Activated CD4-positive, alpha-beta T cell treated with anti-CD3 and anti-CD28 coated beads, Interleukin-2, amount 10 ng/mL, durations not matched to agents 7 days and 5 days (primary cell): ENCODE data around the gene YJEFN3. TPM values are rescaled to one million over a fixed set of nuclear protein-coding genes. Genes with fewer than 3 reads are reported as not detected.
A peak's percentile ranks its signal among the peaks of the same experiment; 100 is the strongest.

ENCODE experiments used
- CTCF ChIA-PET: fragments of 350-600 bp; sonication (Branson Sonifier 250); formaldehyde crosslinking; loops from one replicate; lab custom pipeline; 2021; ENCODE audit warnings: antibody characterized with exemption; lab: Charles Lee
- POLR2A ChIA-PET: fragments of 350-600 bp; sonication (Branson Sonifier 250); formaldehyde crosslinking; loops from one replicate; lab custom pipeline; 2021; ENCODE audit warnings: antibody characterized with exemption; lab: Charles Lee
- DNase-seq: peaks from one replicate; pipeline ENCODE4 v3.0.0-alpha.2; 2020
- H3K27ac Mint-ChIP-seq: one replicate; pipeline ENCODE4 v1.8.0; 2021; ENCODE audit warnings: mild to moderate bottlenecking, moderate library complexity, mixed read lengths
- H3K27me3 Mint-ChIP-seq: one replicate; pipeline ENCODE4 v1.8.0; 2021; ENCODE audit warnings: mixed read lengths
- H3K36me3 Mint-ChIP-seq: one replicate; pipeline ENCODE4 v1.8.0; 2021; ENCODE audit warnings: low read depth, mixed read lengths
- H3K4me1 Mint-ChIP-seq: one replicate; pipeline ENCODE4 v1.8.0; 2021; ENCODE audit warnings: mixed read lengths
- H3K4me3 Mint-ChIP-seq: one replicate; pipeline ENCODE4 v1.8.0; 2021; ENCODE audit warnings: mild to moderate bottlenecking, moderate library complexity, mixed read lengths
- H3K9me3 Mint-ChIP-seq: one replicate; pipeline ENCODE4 v1.8.0; 2021; ENCODE audit warnings: mixed read lengths
- total RNA-seq, 2 experiments: library from RNA; stranded (reverse); gene quantifications; one replicate each; pipeline ENCODE4 v1.2.3, GENCODE V29; 2021

Gene YJEFN3
- total RNA-seq, 2 experiments from 2014 or later = 12.8 to 13.2 TPM

- H3K27me3 Mint-ChIP-seq = no peaks in the 10 kb centered on the region
- no peaks in the 10 kb centered on the region for H3K4me1 Mint-ChIP-seq
Observed at GRCh38 chr19:19502281-19502680, 26.4 kb upstream of the YJEFN3 start.

GRCh38 chr19:19502808-19503602, 25.7 kb upstream of the YJEFN3 start:
- Mint-ChIP-seq H3K9me3 (no peaks in the 10 kb centered on the region), H3K4me3 (no peak overlapping the region), H3K36me3 (peaks cover 41% of the 10 kb centered on the region), H3K27ac (no peak overlapping the region), H3K27me3 (no peaks in the 10 kb centered on the region), H3K4me1 (no peaks in the 10 kb centered on the region)
- CTCF ChIA-PET = interaction anchor here (0.7 kb wide), 1 partner anchor 82 kb away, joined by 3 read pairs; no protein-coding TSS in a partner anchor
- DNase-seq = no peak
- POLR2A ChIA-PET = no interaction called here

More at GRCh38 chr19:19502281-19502680, 26.4 kb upstream of the YJEFN3 start:
- Mint-ChIP-seq H3K9me3 (no peaks in the 10 kb centered on the region), H3K4me3 (no peak overlapping the region), H3K36me3 (peaks cover 44% of the 10 kb centered on the region), H3K27ac (no peak overlapping the region)
- ChIA-PET POLR2A (no interaction called here), CTCF (no interaction called here)
- no peak for DNase-seq

GRCh38 chr19:19504754-19505668, 23.7 kb upstream of the YJEFN3 start:
- DNase-seq = no peak
- Mint-ChIP-seq H3K4me1 (no peaks in the 10 kb centered on the region), H3K36me3 (peaks cover 38% of the 10 kb centered on the region), H3K27me3 (no peaks in the 10 kb centered on the region), H3K27ac (no peak overlapping the region), H3K4me3 (no peak overlapping the region), H3K9me3 (no peaks in the 10 kb centered on the region)
- CTCF ChIA-PET = interaction anchor here (1.9 kb wide), 1 partner anchor 14 kb away, joined by 8 read pairs; no protein-coding TSS in a partner anchor
- POLR2A ChIA-PET = interaction anchor here (0.6 kb wide), 1 partner anchor 63 kb away, joined by 6 read pairs; no protein-coding TSS in a partner anchor

- H3K36me3 Mint-ChIP-seq = peaks cover 34% of the 10 kb centered on the region
- H3K27me3 Mint-ChIP-seq = no peaks in the 10 kb centered on the region
- H3K4me1 Mint-ChIP-seq = no peaks in the 10 kb centered on the region
- H3K4me3 Mint-ChIP-seq = no peak overlapping the region
- no peak for DNase-seq
- peak overlapping the region; percentile 31 for H3K27ac Mint-ChIP-seq
- CTCF ChIA-PET = no interaction called here
- POLR2A ChIA-PET = no interaction called here
- H3K9me3 Mint-ChIP-seq = no peaks in the 10 kb centered on the region
Observed at GRCh38 chr19:19505669-19506326, 22.9 kb upstream of the YJEFN3 start.

GRCh38 chr19:19506592-19506991, 22.1 kb upstream of the YJEFN3 start:
- ChIA-PET POLR2A (interaction anchor here (0.6 kb wide), 1 partner anchor 219 kb away, joined by 4 read pairs; no protein-coding TSS in a partner anchor), CTCF (interaction anchor here (1.0 kb wide), 1 partner anchor 16 kb away, joined by 3 read pairs; no protein-coding TSS in a partner anchor)
- H3K4me1 Mint-ChIP-seq = no peaks in the 10 kb centered on the region
- H3K36me3 Mint-ChIP-seq = peaks cover 30% of the 10 kb centered on the region
- H3K27ac Mint-ChIP-seq = no peak overlapping the region
- no peak for DNase-seq
- H3K9me3 Mint-ChIP-seq = no peaks in the 10 kb centered on the region
- no peak overlapping the region for H3K4me3 Mint-ChIP-seq
- H3K27me3 Mint-ChIP-seq = no peaks in the 10 kb centered on the region

GRCh38 chr19:19507354-19507753, 21.4 kb upstream of the YJEFN3 start:
- ChIA-PET POLR2A (no interaction called here), CTCF (interaction anchor here (1.0 kb wide), 1 partner anchor 17 kb away, joined by 3 read pairs; no protein-coding TSS in a partner anchor)
- H3K4me3 Mint-ChIP-seq = no peak overlapping the region
- peaks cover 25% of the 10 kb centered on the region for H3K36me3 Mint-ChIP-seq
- DNase-seq = no peak
- H3K9me3 Mint-ChIP-seq = no peaks in the 10 kb centered on the region
- no peaks in the 10 kb centered on the region for H3K4me1 Mint-ChIP-seq
- H3K27ac Mint-ChIP-seq = no peak overlapping the region
- no peaks in the 10 kb centered on the region for H3K27me3 Mint-ChIP-seq

- DNase-seq = no peak
- POLR2A ChIA-PET = no interaction called here
- CTCF ChIA-PET = interaction anchor here (1.6 kb wide), 1 partner anchor 17 kb away, joined by 9 read pairs; no protein-coding TSS in a partner anchor
- H3K9me3 Mint-ChIP-seq = no peaks in the 10 kb centered on the region
- no peaks in the 10 kb centered on the region for H3K4me1 Mint-ChIP-seq
- H3K27me3 Mint-ChIP-seq = no peaks in the 10 kb centered on the region
- H3K36me3 Mint-ChIP-seq = peaks cover 17% of the 10 kb centered on the region
- H3K27ac Mint-ChIP-seq = no peak overlapping the region
- no peak overlapping the region for H3K4me3 Mint-ChIP-seq
Observed at GRCh38 chr19:19508217-19508616, 20.5 kb upstream of the YJEFN3 start.

- POLR2A ChIA-PET = interaction anchor here (0.6 to 0.7 kb wide), 2 partner anchors 95 to 115 kb away, joined by 3 read pairs; no protein-coding TSS in a partner anchor
- Mint-ChIP-seq H3K36me3 (peaks cover 16% of the 10 kb centered on the region), H3K4me1 (no peaks in the 10 kb centered on the region), H3K9me3 (no peaks in the 10 kb centered on the region), H3K4me3 (no peak overlapping the region), H3K27me3 (no peaks in the 10 kb centered on the region), H3K27ac (no peak overlapping the region)
- CTCF ChIA-PET = interaction anchor here (0.6 to 3.5 kb wide), 3 partner anchors 20 to 291 kb away, joined by 3 to 14 read pairs (median 3); no protein-coding TSS in a partner anchor
- DNase-seq = no peak
Observed at GRCh38 chr19:19510432-19510831, 18.3 kb upstream of the YJEFN3 start.

- Mint-ChIP-seq H3K27ac (no peak overlapping the region), H3K36me3 (peaks cover 11% of the 10 kb centered on the region), H3K9me3 (no peaks in the 10 kb centered on the region), H3K27me3 (no peaks in the 10 kb centered on the region), H3K4me3 (no peak overlapping the region), H3K4me1 (peaks cover 14% of the 10 kb centered on the region)
- POLR2A ChIA-PET = no interaction called here
- CTCF ChIA-PET = interaction anchor here (0.7 kb wide), 1 partner anchor 41 kb away, joined by 3 read pairs; no protein-coding TSS in a partner anchor
- no peak for DNase-seq
Observed at GRCh38 chr19:19513682-19514081, 15.0 kb upstream of the YJEFN3 start.

- peaks cover 17% of the 10 kb centered on the region for H3K4me1 Mint-ChIP-seq
- ChIA-PET POLR2A (no interaction called here), CTCF (interaction anchor here (0.7 to 2.5 kb wide), 2 partner anchors 24 to 41 kb away, joined by 3 to 6 read pairs; no protein-coding TSS in a partner anchor)
- H3K9me3 Mint-ChIP-seq = no peaks in the 10 kb centered on the region
- H3K36me3 Mint-ChIP-seq = peaks cover 12% of the 10 kb centered on the region
- DNase-seq = no peak
- H3K27me3 Mint-ChIP-seq = no peaks in the 10 kb centered on the region
- peak overlapping the region; percentile 38 for H3K4me3 Mint-ChIP-seq
- H3K27ac Mint-ChIP-seq = no peak overlapping the region
Observed at GRCh38 chr19:19514215-19514657, 14.5 kb upstream of the YJEFN3 start.

- peaks cover 19% of the 10 kb centered on the region for H3K36me3 Mint-ChIP-seq
- no peaks in the 10 kb centered on the region for H3K27me3 Mint-ChIP-seq
- ChIA-PET POLR2A (interaction anchor here (0.7 kb wide), 1 partner anchor 143 kb away, joined by 5 read pairs; no protein-coding TSS in a partner anchor), CTCF (interaction anchor here (0.6 to 2.5 kb wide), 4 partner anchors 17 to 1611 kb away, joined by 3 to 7 read pairs (median 5); no protein-coding TSS in a partner anchor)
- H3K4me1 Mint-ChIP-seq = peaks cover 21% of the 10 kb centered on the region
- H3K9me3 Mint-ChIP-seq = no peaks in the 10 kb centered on the region
- DNase-seq = no peak
- H3K27ac Mint-ChIP-seq = peak within 1 kb of the TSS; percentile 97
- H3K4me3 Mint-ChIP-seq = peak within 1 kb of the TSS; percentile 93
Observed at GRCh38 chr19:19514881-19515641, 13.7 kb upstream of the YJEFN3 start, which contains the start of gene TSSK6. TSS of gene TSSK6 (minus strand) at chr19:19515548. CDS start at chr19:19515427, 121 bp downstream.
